Thyroid gland (tissue), 4 donors: ENCODE data around the gene SPOP. TPM values are rescaled to one million over a fixed set of nuclear protein-coding genes. Genes with fewer than 3 reads are reported as not detected.

ENCODE experiments used
- DNase-seq, 2 donors: peaks; one replicate each; pipeline ENCODE4 v3.0.0-alpha.2; 2019
- H3K27ac ChIP-seq, 3 donors: fragments of 200-600 bp; sonication (generic); 1 replicate in 2 of 3; 2 replicates in 1 of 3; pipeline ENCODE4 v1.5.1; 2016 to 2019; ENCODE audit warnings: mild to moderate bottlenecking in 1 of 3, moderate library complexity in 1 of 3
- H3K27me3 ChIP-seq: fragments of 200-600 bp; sonication (generic); one replicate; pipeline ENCODE4 v1.5.1; 2019
- H3K36me3 ChIP-seq, 2 donors: fragments of 200-600 bp; sonication (generic); one replicate each; pipeline ENCODE4 v1.5.1; 2016 to 2019
- H3K4me1 ChIP-seq, 2 donors: fragments of 200-600 bp; sonication (generic); one replicate each; pipeline ENCODE4 v1.5.1; 2017 to 2019
- H3K4me3 ChIP-seq, 3 donors: fragments of 200-600 bp; sonication (generic); replicated peaks in 1 of 3; 1 replicate in 2 of 3; 2 replicates in 1 of 3; pipeline ENCODE4 v1.5.1; 2016; ENCODE audit warnings: mild to moderate bottlenecking in 1 of 3
- H3K9me3 ChIP-seq: fragments of 200-600 bp; sonication (generic); one replicate; pipeline ENCODE4 v1.5.1; 2017
- POLR2A ChIP-seq, 2 donors: fragments of 450-650 bp; IDR thresholded peaks; one replicate each; pipeline ENCODE4 v1.6.1; 2017; ENCODE audit warnings: antibody characterized with exemption in 2 of 2, mild to moderate bottlenecking in 2 of 2, moderate library complexity in 1 of 2
- WGBS, 2 donors: methylation state at CpG; one replicate each; pipeline ENCODE4 v1.1.5; 2017; 5-methylcytosine and 5-hydroxymethylcytosine counted together
- intact Hi-C: fragments of 100-400 bp; cut with DNase I; formaldehyde crosslinking; loops from one replicate; pipeline ENCODE4 v1.15.1; 2023
- total RNA-seq, 4 donors: library from RNA; depleted of rRNA; stranded (reverse); fragments of >200 nt; gene quantifications; one replicate each; pipeline ENCODE4 v1.2.3, GENCODE V29; 2016
- TF ChIP-seq, protein P1 (sequence below), 6 experiments: fragments of 200-600 bp in 3 of 6; fragments of 450-650 bp in 3 of 6; sonication (generic) in 3 of 6; IDR thresholded peaks; one replicate each; pipeline ENCODE4 v1.5.1; 2016 to 2019; ENCODE audit warnings: antibody characterized with exemption in 6 of 6, mild to moderate bottlenecking in 2 of 6, inconsistent platforms in 1 of 6, moderate library complexity in 1 of 6

SPOP gene
- total RNA-seq, 4 donors from 2014 or later = 78.5 to 86.4 (median 81.6) TPM

DNA sequence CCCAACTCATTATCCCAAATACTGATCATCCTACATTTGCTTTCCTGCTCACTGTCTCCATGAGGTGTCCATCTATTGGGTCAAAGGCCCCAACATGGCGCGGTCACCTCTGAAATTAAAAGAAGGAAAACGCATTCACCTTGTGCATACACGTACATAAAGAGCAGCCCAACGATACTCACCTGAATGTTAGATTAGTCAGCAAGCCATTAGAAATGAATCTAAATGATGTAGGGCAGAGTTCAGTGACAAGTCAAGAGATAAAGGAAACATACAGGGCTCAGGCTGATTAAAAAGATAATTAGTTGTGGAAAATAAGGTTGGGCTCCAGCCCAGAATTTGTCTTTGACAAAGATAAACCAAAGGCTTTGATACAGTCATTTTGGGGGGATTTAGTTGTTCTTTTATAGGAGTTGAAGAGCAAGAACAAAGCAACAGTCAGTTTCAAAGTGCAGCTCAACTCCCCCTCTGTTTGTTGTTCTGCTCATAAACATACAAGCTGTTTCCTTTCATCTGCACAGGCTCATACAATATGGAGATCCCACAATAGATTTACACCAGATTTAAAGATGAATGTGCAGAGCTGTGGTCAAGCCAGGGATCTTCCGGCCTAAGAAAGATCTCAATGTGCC lies 81.2 kb downstream of the SPOP start:
- TF ChIP-seq POLR2A (IDR thresholded peaks at IDR 0.05) = no peak
- TF ChIP-seq, protein P1, sequence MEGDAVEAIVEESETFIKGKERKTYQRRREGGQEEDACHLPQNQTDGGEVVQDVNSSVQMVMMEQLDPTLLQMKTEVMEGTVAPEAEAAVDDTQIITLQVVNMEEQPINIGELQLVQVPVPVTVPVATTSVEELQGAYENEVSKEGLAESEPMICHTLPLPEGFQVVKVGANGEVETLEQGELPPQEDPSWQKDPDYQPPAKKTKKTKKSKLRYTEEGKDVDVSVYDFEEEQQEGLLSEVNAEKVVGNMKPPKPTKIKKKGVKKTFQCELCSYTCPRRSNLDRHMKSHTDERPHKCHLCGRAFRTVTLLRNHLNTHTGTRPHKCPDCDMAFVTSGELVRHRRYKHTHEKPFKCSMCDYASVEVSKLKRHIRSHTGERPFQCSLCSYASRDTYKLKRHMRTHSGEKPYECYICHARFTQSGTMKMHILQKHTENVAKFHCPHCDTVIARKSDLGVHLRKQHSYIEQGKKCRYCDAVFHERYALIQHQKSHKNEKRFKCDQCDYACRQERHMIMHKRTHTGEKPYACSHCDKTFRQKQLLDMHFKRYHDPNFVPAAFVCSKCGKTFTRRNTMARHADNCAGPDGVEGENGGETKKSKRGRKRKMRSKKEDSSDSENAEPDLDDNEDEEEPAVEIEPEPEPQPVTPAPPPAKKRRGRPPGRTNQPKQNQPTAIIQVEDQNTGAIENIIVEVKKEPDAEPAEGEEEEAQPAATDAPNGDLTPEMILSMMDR (IDR thresholded peaks at IDR 0.05) = no peak
- Histone ChIP-seq H3K36me3 (peaks cover 12 to 45% of the 10 kb centered on the region in 2 donors), H3K4me3 (no peak overlapping the region), H3K27me3 (no peaks in the 10 kb centered on the region), H3K4me1 (no peaks in the 10 kb centered on the region), H3K27ac (no peak overlapping the region), H3K9me3 (no peaks in the 10 kb centered on the region)
- 91 to 95% methylated on average over 6 of the region's 6 CpGs for WGBS, 2 donors
- no peak for DNase-seq
- intact Hi-C loops = no loop called here

- WGBS, 2 donors = 95 to 97% methylated on average over 4 of the region's 4 CpGs
- no peaks in the 10 kb centered on the region for H3K9me3 ChIP-seq
- intact Hi-C loops = no loop called here
- TF ChIP-seq, protein P1 (IDR thresholded peaks at IDR 0.05) = no peak
- no peak for TF ChIP-seq POLR2A (IDR thresholded peaks at IDR 0.05)
- H3K27ac ChIP-seq = no peak overlapping the region
- H3K4me3 ChIP-seq = no peak overlapping the region
- H3K4me1 ChIP-seq = no peaks in the 10 kb centered on the region
- H3K36me3 ChIP-seq = peaks cover 12 to 39% of the 10 kb centered on the region in 2 donors
- H3K27me3 ChIP-seq = no peaks in the 10 kb centered on the region
- no peak for DNase-seq
Observed at GRCh38 chr17:49595980-49596379, 81.9 kb downstream of the SPOP start.

GRCh38 chr17:49595328-49595727 lies 82.6 kb downstream of the SPOP start:
- TF ChIP-seq, protein P1 (IDR thresholded peaks at IDR 0.05) = no peak
- no peak for TF ChIP-seq POLR2A (IDR thresholded peaks at IDR 0.05)
- 94 to 96% methylated on average over 4 of the region's 4 CpGs for WGBS, 2 donors
- intact Hi-C loops = no loop called here
- Histone ChIP-seq H3K4me3 (no peak overlapping the region), H3K27me3 (no peaks in the 10 kb centered on the region), H3K36me3 (peaks cover 8 to 33% of the 10 kb centered on the region in 2 donors), H3K9me3 (no peaks in the 10 kb centered on the region), H3K4me1 (no peaks in the 10 kb centered on the region), H3K27ac (no peak overlapping the region)
- DNase-seq = no peak

DNA sequence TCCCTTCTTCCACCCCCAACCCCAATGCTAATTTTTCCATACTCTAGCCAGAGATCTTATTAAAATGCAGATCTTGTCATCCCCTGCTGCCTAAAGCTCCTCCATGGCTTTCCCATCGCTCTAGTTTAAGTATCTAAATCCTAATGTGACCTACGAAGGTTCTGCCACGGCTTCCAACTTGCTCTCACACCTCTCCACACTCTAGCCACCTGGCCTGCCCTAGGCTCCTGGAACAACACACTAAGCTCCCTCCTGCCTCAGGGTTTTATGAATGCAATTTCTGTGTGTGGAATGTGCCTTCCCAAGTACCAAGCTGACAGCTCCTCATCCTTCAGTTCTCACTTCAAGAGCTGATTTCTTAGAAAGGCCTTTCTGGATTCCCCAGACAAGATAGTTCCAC lies 85.6 kb downstream of the SPOP start:
- peaks cover 0 to 8% of the 10 kb centered on the region in 2 donors for H3K36me3 ChIP-seq
- no peak for DNase-seq
- H3K4me1 ChIP-seq = no peaks in the 10 kb centered on the region
- H3K4me3 ChIP-seq = no peak overlapping the region
- no peaks in the 10 kb centered on the region for H3K9me3 ChIP-seq
- 89 to 91% methylated on average over 3 of the region's 3 CpGs for WGBS, 2 donors
- no peak for TF ChIP-seq POLR2A (IDR thresholded peaks at IDR 0.05)
- TF ChIP-seq, protein P1 (IDR thresholded peaks at IDR 0.05) = no peak
- H3K27ac ChIP-seq = no peak overlapping the region
- H3K27me3 ChIP-seq = no peaks in the 10 kb centered on the region
- intact Hi-C loops = no loop called here

DNA sequence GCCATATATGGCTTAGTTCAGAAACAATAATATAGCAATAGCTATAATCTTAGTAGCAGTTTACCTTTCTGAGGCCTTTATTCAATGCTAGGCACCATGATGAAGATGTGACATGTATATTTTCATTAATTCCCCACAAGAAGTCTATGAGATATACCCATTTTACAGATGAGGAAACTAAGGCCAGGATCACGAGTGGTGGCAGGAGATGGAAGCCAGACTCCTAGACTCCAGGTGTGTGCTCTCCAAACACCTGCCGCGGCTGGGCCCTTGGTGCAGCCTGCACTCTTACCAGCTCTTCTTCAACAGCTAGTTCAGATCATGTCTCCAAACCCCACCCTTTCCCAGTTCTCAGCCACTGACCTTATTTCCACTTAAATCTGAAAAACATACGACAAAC lies 87.0 kb downstream of the SPOP start:
- WGBS, 2 donors = 96 to 98% methylated on average over 4 of the region's 4 CpGs
- Histone ChIP-seq H3K4me3 (no peak overlapping the region), H3K27ac (no peak overlapping the region), H3K27me3 (no peaks in the 10 kb centered on the region), H3K4me1 (no peaks in the 10 kb centered on the region), H3K9me3 (no peaks in the 10 kb centered on the region), H3K36me3 (peaks cover 0 to 4% of the 10 kb centered on the region in 2 donors)
- TF ChIP-seq, protein P1 (IDR thresholded peaks at IDR 0.05) = no peak
- TF ChIP-seq POLR2A (IDR thresholded peaks at IDR 0.05) = no peak
- DNase-seq = no peak
- intact Hi-C loops = no loop called here
